ENCODE results near the gene ATP12A. TPM values are rescaled to one million over a fixed set of nuclear protein-coding genes. Genes with fewer than 3 reads are reported as not detected.

Gene ATP12A
- polyA plus RNA-seq, 3 donors, result 14.0 to 27.2 (median 20.0) TPM

DNA sequence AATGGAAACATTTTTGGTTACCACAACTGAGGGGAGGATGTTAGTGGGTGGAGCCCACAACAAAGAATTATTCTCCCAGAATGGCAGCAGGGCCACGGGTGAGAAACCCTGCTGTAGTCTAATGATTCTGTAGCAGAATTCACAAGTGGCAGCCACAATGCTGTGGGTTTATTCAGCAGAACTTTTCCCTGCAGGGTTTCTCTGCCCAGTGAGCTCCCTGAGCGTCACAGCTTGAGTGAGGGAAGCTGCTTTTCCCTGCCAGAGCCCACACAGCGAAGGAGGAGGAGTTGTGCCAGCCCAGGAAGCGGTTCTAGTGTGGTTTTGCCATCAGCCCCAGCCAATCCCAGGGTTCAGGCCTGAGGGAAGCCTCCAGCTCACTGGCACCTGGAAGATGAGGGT is 4.4 kb downstream of the ATP12A start:
- no peak for DNase-seq

DNA sequence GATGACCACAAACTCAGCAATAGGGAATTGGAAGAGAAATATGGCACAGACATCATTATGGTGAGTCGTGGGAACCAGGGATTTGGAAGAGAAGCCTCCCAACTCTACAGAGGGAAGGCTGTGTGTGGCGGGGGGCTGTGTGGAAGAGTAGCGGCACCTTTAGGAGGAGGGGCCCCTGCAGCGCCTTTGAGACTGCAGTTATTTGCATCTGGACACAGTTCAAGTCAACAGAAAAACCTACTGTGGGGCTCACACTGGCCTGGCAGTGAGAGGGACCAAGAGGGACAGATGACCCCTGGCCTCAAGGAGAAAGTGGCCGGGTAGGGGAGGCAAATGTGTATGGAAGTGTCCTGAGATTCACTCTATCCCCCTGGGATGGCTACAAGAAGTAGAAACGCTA is 5.1 kb downstream of the ATP12A start:
- no peak for DNase-seq

DNA sequence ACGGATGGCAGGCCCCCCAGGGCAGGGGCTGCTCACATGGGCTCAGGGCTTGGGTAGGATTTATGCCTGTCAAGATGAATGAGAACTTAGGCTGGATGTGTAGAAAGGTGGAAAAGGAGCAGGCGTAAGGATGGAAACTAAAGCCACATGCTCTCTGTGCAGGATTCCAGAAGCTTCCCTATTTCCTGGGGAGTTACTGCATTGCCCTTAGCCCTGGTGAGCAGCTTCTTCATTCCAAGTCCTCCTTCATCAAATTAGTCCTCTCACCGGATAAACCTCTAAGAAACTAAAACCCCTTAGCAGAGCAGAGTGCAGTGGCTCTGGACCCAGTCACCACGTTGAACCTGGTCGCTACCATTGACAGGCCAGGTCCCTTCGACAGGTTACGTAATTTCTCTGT is 7.4 kb downstream of the ATP12A start:
- no peak for DNase-seq

DNA sequence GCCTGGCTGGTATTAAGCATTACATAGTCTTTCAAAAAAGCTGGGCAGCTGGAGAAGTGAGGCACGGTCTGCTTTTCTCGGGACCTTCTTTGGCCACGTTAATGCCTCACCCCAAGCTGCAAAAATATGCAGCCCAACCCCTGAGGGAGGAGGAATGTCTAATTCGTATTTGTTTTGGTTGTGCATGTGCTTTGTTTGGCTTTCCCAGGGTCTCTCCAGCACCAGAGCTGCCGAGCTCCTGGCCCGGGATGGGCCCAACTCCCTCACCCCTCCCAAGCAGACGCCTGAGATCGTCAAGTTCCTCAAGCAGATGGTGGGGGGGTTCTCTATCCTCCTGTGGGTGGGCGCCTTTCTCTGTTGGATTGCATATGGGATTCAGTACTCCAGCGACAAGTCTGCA is 7.9 kb downstream of the ATP12A start:
- DNase-seq, result no peak

DNA sequence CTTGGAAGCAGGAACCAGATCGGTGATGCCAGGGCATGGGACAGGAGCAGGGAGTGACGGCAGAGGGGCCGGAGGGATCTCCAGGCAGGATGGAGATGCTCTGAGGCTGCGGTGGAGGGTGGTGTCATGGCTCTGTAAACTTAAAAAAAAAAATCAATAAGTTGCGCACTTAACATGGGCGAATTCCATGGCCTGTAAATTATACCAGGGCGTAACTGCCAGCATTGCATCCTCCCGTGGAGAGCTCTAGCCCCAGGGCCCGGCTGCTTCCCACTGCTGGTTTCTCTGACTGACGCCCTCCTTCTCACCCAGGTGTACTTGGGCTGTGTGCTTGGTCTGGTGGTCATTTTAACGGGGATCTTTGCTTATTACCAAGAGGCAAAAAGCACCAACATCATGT is 8.7 kb downstream of the ATP12A start:
- no peak for DNase-seq

DNA sequence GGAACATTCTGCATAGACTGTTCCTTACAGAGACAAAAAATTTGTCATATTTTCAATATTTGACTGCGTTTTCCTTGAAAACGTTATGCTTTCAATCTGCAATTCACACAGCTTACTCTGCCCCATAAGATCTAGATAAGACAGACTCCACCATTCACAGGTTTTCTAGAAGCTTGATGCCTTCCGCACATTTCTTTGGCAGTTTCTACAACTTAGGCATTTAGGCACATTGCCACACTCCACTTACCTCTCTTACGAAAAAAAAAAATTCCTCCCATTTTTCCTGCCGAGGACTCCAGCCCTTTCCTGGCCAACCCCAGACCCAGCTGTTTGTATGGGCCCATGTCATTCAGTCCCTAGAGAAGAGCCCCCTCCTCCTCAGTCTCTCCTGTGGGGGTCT is 11.2 kb downstream of the ATP12A start:
- no peak for DNase-seq

DNA sequence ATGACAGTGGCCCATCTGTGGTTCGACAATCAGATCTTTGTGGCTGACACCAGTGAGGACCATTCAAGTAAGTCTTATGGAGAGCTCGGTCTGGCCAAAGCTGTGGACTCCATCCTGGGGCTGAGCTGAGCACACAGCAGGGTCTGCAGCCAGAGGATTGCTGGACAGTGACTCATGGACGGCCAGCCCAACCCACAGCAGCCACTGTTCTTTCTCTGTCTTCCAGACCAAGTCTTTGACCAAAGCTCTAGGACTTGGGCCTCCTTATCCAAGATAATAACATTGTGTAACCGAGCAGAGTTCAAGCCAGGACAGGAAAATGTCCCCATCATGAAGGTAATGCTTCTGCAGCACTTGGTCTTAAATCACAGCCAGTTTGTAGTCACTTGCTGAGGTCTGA is 12.4 kb downstream of the ATP12A start:
- no peak for DNase-seq

DNA sequence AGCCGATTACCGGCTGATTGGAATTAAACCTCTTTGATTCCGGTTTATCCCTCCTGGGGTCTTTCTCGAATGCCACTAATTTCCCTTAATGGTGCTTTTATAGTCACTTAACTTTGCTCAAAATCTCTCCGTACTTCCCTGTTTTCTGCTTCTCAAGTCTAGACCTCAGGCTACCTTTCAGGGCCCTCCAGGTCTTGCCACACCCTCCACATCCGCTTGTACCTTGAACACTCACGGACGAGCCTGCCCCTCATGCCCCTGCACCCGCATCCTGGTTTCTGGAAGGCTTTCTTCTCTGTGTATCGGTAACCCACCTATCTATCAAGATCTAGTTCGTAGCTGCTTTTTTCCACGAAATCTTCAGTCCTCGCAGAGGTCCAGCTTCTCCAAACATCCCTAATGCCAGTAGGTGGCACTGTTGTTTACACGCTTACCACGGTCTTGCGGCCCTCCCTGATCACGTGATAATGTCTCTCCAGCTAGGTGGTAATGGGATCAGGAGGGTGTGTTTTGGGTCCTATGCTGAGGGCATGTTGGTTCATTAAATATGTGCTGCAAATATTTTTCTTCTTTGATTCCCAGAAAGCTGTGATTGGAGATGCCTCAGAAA is 13.8 kb downstream of the ATP12A start:
- no peak for DNase-seq

DNA sequence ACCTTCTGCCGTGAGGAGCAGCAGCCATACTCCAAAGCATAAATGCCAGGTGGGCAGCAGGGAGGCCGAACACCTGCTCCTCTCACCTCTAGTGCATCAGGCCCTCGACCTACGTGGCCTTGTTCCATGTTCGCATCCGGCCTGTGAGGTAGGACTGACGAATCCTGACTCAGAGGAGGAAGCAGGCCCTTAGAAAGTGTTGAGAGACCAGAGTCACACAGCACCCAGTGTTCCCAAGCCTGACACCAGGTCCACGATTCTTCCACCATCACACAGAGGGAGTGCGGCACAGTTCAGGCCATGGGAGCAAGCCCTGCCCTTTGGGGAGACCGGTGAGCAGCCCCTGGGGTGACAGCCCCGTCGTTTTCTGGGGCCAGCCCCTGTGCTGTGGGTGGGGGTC is 14.7 kb downstream of the ATP12A start:
- DNase-seq, result no peak

DNA sequence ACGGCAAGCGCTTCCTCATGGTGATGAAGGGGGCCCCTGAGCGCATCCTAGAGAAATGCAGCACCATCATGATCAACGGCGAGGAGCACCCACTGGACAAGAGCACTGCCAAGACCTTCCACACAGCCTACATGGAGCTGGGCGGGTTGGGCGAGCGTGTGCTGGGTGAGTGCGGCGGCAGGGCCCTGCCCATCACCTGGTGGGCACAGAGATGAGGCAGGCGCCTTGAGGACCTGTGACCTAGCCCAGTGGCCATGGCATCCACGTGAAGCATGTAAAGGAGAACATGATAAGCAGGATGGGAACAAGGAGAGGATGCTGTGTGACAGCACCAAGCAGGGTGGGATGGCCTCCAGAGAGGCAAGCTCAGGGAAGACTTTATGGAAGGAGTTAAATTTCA is 18.5 kb downstream of the ATP12A start:
- DNase-seq, result no peak

DNA sequence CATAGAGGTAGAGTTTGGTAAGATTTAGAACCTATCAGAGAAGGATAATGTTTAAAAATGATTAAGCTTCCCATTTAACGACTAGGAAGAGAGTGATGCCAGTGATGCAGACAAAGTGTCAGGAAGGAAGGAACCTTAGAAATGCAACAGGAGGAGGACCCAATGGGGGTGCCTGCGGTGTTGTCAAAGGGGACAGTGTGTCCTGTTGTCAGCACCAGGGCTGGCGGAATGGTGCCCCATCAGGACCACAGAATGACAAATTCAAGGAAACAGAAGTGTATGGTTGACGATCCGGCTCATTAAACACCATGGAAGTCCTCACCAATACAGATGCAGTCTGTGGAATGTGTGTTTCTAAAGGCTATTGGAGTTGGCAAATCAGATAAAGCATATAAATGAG is 19.3 kb downstream of the ATP12A start:
- no peak for DNase-seq

DNA sequence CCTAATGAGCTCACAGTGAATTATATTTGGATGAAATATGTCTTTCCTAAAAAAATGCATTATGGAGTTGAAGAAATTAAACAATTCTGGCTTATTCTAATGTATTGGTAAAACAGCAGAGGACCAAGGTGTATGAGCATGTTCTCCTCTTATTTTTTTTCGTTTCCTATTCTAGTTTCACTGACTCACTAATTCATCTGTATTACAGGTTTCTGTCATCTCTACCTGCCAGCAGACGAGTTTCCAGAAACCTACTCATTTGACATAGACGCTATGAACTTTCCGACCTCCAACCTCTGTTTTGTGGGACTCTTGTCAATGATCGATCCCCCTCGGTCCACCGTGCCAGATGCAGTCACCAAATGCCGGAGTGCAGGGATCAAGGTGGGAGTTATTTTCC is 20.3 kb downstream of the ATP12A start:
- DNase-seq, result no peak

DNA sequence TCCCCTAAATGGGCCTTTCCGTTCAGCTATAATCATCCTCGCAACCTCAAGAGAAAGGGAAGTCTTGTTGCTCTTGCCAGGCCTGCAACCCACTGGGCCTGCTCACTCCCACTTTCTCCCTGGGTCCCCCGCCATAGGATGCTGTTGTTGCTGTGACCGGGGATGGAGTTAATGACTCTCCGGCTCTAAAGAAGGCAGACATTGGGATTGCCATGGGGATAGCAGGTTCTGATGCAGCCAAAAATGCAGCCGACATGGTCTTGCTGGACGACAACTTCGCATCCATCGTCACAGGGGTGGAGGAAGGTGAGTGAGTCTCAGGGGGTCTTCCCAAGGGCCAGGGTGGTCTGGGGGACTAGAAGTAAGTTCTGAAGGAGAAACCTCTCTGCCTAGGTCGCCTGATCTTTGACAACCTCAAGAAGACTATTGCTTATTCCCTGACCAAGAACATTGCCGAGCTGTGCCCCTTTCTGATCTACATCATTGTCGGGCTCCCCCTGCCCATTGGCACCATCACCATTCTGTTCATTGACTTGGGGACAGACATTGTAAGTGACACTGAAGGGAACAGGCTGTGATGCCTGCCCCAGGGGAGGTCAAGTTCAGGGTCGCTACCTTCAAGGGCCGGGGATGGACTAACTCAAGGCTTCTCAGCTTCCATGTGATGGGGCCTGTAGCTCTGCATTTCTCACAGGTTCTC is 26.8 kb downstream of the ATP12A start:
- DNase-seq, result no peak

DNA sequence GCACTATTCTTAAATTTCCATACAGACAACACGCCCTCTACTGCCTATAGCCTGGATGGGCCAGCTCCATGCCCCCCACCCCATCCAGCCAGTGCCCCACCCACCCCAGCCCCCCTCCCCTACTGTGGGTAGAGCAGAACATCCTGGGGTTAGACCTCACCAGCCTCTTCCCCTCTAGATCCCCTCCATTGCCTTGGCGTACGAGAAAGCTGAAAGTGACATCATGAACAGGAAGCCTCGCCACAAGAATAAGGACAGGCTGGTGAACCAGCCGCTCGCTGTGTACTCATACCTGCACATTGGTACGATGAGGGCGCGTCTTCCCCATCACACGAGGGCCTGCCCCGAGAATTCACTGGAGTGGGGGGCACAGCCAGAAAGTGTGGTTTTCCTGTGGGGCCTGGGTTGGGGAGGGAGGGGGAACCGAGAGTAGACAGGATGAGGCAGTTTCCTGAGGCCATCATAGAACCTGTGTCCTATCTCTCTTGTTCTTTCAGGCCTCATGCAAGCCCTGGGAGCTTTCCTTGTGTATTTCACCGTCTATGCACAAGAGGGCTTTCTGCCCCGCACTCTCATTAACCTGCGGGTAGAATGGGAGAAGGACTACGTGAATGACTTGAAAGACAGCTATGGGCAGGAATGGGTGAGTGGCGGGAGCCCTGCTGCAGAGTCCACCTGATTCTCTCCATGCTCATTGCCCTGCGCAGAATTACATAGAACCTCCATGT is 29.1 kb downstream of the ATP12A start:
- no peak for DNase-seq

DNA sequence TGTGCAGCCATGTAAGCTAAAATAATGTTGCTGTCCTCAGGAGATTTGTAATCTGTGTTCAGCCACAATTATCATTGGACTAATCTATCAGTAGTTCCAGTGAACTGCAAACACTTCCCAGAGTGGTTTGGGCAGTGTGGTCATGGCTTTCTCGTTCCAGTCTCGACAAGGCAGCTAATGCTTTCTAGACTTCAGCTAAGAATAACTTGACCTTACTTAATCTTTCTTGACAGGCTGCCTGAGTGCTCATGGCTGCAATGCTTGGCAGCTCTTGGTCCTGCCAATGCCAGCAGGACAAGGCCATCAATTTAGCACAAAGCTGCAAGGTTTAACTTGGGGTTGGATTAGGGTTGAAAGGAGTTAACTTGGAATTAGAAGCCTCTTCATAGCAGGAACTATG is 32.8 kb downstream of the ATP12A start:
- peak; percentile 11 for DNase-seq

DNA sequence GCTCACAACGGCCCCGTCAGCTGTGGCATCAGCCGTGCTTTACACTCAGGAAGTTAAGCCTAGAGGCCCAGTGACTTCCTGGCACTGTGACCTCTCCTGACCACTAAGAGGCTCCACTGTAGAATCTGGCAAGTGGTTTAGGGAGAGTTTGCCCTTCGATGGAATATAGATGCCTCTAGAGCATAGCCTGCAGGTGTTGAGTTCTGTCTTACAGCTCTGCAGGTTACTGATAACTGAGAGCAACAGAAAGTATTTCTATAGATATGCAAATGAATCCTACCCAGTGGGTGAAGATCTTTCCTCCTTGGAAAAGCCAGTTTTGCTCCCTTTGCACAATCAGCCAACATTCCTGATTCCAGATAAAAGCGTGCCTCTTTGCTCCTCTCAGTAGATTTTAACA is 35.8 kb downstream of the ATP12A start:
- DNase-seq, result no peak

DNA sequence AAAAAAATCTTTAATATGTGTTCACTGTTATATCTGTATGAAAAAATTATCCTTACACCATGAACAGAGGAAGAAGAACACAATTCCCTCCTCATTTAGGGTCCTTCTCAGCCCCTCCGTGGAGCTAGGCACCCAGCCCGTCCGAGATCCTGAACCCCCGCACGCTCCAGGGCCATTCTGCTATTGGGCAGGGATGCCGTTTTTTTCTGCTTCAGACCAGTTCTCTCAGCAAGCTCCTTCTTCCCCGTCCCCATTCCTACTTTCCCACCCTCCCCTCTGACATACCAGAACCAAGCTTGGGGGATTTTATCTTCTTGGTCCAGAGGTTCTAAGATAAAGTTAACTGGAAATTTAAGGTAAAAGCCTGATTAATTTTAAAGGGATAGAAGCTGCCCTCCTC is 36.2 kb downstream of the ATP12A start:
- DNase-seq, result no peak

DNA sequence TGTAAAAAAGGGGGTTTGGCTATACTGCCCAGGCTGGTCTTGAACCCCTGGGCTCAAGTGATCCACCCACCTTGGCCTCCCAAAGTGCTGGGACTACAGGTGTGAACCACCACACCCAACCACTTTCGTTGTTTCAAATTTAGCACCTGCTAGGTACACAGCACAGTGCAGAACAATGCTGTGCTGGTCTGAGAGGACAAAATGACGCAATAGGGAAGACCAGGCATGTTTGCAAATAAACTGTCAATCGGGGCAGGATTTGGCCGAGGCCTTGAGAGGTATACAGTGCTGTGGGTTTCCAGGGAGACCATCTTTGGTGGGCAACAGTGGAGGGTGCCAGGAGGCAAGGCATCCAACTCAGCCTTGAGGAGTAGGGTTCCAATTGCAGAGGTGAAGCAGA is 37.0 kb downstream of the ATP12A start:
- DNase-seq, result no peak

DNA sequence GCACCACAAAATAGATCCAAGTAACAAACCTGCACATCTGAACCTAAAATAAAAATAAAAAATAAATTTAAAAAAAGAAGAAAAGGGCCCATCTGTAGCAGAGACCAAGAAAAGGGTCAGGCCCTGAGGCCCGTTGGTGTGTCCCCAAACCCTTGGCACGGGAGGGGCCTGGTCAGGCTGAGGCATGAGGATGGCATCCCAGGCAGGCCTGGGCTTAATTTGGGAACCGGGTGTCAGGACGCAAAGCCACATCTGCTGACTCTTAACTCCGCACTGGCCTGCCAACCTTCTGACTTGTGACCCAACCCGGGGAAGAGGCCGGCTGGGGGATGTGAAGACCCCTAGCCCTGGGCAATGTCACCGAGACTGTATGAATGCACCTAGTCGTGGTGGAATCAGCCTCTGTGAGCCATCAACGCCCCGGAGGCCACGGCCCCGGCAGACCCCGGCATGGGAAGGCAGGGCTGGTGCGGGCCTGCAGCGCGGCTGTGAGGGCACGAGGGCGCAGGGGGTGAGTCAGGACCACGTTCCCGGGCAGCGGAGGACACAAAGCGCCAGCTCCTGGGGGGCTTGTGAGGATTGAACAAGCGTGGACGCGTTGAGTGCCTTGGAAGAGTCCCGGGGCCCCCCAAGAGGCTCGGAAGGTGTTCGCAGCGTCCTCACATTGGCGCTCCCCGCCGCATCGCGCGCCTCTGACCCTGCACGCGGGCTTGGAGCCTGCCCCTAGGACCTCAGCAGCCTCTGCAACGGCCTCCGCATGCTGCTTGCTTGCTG is 38.2 kb downstream of the ATP12A start:
- no peak for DNase-seq

DNA sequence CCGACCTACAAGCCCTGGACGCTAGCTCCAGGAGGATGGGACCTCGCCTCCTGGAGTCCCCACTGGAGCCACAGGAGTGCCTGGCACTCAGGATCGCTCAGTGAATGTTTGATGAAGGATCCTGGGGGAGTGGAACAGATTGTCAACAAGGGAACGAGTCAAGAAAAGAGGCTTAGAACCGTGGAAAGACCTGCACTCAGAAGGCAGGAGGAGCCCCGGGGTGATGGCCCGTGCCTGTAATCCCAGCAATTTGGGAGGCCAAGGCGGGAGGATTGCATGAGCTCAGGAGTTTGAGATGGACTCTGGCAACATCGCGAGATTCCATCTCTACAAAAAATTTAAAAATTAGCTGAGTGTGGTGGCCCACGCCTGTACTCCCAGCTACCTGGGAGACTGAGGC is 38.9 kb downstream of the ATP12A start:
- no peak for DNase-seq

DNA sequence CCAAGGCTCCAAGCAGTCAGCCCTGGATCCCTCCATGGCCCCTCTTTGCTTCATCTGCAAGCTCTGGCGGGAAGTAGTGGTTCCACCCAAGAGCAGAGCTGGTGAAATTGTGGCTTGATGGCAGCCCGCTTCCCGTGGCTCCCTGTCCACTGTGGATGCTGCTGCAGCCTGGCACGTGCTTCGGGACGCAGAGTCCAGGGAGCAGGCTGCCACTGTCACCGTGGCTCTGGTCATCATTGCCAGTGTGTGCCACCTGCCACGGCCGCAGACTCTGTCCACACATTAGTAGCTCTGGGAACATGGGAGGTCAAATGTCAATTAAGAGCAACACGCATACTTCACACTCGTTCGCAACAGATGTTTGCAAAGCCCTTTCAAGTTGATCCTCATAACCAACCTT is 43.0 kb downstream of the ATP12A start:
- no peak for DNase-seq

DNA sequence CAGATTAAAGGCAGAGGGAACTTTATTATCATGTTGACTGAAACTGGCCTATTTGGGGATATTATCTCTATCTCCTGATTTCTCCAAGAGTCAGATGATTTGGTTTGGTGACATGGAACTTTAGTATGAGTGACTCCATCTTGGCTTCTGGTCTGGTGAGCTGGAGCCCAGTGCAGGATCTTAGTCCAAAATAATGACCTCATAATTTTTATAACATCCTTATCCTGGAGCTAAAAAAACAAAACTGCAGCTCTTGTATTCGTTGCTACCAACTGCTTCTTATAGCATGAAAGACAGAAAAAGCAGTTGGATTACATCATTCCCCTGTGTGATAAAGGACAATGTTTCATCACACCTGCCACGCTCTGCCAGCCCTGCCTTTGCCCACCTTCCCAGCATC is 44.5 kb downstream of the ATP12A start:
- DNase-seq, result no peak

DNA sequence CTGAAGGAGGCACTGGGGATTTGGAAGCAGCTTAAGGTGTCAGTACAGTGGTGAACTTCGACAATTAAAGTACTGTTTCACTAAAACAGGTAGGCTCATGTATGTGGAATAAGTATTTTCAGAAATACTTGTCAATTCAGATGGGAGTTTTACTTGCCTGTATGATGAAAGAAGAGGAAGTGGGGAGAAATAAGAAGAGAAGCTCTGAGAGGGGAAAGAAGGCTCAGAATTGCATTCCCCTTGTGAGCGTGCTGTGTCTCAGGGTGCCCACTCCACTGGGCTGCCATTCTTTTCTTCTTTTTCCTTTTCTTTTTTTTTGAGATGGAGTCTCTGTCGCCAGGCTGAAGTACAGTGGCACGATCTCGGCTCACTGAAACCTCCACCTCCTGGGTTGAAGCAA is 45.2 kb downstream of the ATP12A start:
- DNase-seq, result no peak

Measured in renal pelvis (tissue), 4 donors.